PC-9 (cell line): ENCODE data around the gene KCNMB1.

Experiments used
- EZH2 ChIP-seq: fragments of 200-600 bp; sonication (generic); IDR thresholded peaks from 2 replicates; pipeline ENCODE4 v1.8.0; 2017; ENCODE audit warnings: antibody characterized with exemption, low read depth
- TF ChIP-seq, protein P1 (sequence below): fragments of 200-600 bp; sonication (generic); conservative IDR thresholded peaks from 2 replicates; pipeline ENCODE4 v1.6.1; 2017; ENCODE audit warnings: mixed run types, antibody characterized with exemption, mild to moderate bottlenecking, moderate library complexity

DNA sequence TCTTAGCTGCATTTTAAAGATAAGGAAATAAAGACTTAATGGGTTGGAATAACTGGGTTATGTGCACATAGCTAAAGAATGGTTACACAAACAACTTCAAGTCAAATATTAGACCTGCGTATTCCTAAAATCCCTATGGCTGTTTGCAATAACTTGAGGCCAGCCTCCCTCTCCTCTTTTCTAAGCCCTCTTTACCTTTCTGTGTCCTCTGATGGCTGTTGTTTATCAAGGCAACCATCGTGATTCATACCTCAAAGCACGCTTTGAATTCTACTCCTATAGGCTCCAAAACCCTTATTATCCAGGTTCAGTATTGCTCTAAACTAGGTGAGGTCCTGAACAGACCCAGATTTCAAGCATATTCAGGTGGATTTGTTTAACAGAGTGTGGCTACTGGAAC, 46.0 kb downstream of the KCNMB1 start:
- TF ChIP-seq, protein P1, sequence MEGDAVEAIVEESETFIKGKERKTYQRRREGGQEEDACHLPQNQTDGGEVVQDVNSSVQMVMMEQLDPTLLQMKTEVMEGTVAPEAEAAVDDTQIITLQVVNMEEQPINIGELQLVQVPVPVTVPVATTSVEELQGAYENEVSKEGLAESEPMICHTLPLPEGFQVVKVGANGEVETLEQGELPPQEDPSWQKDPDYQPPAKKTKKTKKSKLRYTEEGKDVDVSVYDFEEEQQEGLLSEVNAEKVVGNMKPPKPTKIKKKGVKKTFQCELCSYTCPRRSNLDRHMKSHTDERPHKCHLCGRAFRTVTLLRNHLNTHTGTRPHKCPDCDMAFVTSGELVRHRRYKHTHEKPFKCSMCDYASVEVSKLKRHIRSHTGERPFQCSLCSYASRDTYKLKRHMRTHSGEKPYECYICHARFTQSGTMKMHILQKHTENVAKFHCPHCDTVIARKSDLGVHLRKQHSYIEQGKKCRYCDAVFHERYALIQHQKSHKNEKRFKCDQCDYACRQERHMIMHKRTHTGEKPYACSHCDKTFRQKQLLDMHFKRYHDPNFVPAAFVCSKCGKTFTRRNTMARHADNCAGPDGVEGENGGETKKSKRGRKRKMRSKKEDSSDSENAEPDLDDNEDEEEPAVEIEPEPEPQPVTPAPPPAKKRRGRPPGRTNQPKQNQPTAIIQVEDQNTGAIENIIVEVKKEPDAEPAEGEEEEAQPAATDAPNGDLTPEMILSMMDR: no peak
- TF ChIP-seq EZH2: no peak
